Measurements from ENCODE around the gene ELP5.

The ELP5 gene

DNA sequence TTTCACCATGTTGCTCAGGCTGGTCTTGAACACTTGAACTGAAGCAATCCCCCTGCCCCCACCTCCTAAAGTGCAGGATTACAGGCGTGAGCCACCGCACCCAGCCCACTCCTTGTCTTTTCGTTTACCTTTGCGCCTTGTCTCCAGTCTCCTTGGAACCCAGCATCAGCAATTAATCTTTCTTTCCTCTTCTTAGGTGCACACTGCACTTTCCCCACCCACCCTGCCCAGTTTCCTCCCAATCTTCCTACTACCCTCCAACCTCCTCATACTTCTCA, 11.7 kb downstream of the ELP5 start:
- TF ChIP-seq, protein P1, sequence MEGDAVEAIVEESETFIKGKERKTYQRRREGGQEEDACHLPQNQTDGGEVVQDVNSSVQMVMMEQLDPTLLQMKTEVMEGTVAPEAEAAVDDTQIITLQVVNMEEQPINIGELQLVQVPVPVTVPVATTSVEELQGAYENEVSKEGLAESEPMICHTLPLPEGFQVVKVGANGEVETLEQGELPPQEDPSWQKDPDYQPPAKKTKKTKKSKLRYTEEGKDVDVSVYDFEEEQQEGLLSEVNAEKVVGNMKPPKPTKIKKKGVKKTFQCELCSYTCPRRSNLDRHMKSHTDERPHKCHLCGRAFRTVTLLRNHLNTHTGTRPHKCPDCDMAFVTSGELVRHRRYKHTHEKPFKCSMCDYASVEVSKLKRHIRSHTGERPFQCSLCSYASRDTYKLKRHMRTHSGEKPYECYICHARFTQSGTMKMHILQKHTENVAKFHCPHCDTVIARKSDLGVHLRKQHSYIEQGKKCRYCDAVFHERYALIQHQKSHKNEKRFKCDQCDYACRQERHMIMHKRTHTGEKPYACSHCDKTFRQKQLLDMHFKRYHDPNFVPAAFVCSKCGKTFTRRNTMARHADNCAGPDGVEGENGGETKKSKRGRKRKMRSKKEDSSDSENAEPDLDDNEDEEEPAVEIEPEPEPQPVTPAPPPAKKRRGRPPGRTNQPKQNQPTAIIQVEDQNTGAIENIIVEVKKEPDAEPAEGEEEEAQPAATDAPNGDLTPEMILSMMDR (IDR thresholded peaks at IDR 0.05), result no peak
- TF ChIP-seq ZFX (IDR thresholded peaks at IDR 0.05; ENCODE audit: borderline replicate concordance), result no peak
- peak overlapping the region; percentile 99 for H3K27ac ChIP-seq

DNA sequence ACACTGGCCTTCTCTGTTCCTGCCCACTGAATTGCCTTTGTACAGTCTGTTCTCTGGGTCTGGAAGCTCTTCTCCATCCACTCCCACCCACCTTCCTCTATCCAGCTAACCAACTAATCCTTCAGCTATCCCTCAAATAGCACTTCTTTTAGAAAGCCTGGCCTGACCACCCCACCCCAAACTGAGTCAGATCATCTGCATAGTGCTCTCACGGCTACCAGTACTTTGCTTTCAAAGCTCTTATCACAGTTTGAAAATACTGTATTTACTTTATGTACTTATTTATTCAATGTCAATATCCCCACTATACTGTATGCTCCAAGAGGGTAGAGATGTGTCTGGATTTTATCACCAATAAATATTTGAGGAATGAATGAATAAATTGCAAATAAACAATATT, 14.8 kb downstream of the ELP5 start:
- no peak for TF ChIP-seq ZFX (IDR thresholded peaks at IDR 0.05; ENCODE audit: borderline replicate concordance)
- TF ChIP-seq, protein P1 (IDR thresholded peaks at IDR 0.05), result no peak
- peak overlapping the region; percentile 61 for H3K27ac ChIP-seq

DNA sequence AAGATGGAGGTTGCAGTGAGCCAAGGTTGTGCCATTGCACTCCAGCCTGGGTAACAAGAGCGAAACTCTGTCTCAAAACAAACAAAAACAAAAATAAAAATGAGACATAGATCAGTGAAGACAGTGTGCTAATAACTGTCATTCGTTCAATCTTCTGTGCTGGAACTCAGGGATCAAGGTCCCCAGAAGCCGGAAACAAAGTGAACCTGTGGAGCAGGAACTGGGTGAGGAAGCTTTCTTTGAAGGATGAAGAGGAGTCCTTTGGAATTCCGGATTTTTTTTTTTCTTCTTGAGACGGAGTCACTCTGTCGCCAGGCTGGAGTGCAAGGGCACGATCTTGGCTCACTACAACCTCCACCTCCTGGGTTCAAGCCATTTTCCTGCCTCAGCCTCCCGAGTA, 27.4 kb downstream of the ELP5 start:
- TF ChIP-seq, protein P1 (IDR thresholded peaks at IDR 0.05), result no peak
- TF ChIP-seq ZFX (IDR thresholded peaks at IDR 0.05; ENCODE audit: borderline replicate concordance), result no peak
- no peak overlapping the region; the same call in 1 of the 2 replicates for H3K27ac ChIP-seq

DNA sequence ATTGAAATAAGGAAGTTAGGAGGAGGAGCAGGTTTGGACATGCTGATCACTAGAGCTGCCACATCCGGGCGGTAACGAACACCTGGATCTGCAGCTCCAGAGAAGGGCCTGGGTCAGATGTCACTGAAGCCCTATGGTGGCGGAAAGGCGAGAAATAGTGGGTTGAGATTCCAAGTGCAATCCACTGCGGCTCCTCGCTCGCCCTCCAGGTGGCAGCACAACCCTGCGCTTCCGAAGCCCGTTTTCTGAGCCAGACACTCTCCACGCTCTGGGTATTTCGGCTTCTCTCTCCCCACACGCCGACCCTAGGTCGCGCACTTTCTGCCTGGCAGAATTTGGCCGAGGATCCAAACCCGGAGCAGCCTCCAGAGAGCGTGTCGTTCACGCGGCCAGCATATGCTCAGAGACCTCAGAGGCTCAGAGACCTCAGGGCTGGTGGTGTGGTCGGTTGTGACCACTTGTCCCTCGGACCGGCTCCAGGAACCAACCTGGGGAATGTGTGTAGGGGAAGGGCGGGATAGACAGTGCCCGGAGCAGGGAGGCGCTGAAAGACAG, 28.6 kb downstream of the ELP5 start:
- no peak for TF ChIP-seq ZFX (IDR thresholded peaks at IDR 0.05; ENCODE audit: borderline replicate concordance)
- TF ChIP-seq, protein P1 (IDR thresholded peaks at IDR 0.05), result peak; percentile 86
- peak overlapping the region; percentile 69 for H3K27ac ChIP-seq

DNA sequence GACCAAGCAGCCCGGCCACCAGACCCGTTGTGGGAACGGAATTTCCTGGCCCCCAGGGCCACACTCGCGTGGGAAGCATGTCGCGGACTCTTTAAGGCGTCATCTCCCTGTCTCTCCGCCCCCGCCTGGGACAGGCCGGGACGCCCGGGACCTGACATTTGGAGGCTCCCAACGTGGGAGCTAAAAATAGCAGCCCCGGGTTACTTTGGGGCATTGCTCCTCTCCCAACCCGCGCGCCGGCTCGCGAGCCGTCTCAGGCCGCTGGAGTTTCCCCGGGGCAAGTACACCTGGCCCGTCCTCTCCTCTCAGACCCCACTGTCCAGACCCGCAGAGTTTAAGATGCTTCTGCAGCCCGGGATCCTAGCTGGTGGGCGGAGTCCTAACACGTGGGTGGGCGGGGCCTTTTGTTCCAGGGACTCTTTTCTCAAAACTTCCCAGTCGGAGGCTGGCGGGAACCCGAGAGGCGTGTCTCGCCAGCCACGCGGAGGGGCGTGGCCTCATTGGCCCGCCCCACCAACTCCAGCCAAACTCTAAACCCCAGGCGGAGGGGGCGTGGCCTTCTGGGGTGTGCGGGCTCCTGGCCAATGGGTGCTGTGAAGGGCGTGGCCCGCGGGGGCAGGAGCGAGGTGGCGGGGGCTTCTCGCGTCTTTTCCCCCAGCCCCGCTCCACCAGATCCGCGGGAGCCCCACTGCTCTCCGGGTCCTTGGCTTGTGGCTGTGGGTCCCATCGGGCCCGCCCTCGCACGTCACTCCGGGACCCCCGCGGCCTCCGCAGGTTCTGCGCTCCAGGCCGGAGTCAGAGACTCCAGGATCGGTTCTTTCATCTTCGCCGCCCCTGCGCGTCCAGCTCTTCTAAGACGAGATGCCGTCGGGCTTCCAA, 29.3 kb downstream of the ELP5 start, which contains the start of gene SLC2A4:
Gene SLC2A4, plus strand, starts transcription at position 645 of the 879 bp plus-strand sequence. Its CDS starts 217 bp downstream, at position 862.
- TF ChIP-seq ZFX (IDR thresholded peaks at IDR 0.05; ENCODE audit: borderline replicate concordance), result no peak
- TF ChIP-seq, protein P1 (IDR thresholded peaks at IDR 0.05), result no peak
- peak within 1 kb of the TSS; percentile 69 for H3K27ac ChIP-seq

DNA sequence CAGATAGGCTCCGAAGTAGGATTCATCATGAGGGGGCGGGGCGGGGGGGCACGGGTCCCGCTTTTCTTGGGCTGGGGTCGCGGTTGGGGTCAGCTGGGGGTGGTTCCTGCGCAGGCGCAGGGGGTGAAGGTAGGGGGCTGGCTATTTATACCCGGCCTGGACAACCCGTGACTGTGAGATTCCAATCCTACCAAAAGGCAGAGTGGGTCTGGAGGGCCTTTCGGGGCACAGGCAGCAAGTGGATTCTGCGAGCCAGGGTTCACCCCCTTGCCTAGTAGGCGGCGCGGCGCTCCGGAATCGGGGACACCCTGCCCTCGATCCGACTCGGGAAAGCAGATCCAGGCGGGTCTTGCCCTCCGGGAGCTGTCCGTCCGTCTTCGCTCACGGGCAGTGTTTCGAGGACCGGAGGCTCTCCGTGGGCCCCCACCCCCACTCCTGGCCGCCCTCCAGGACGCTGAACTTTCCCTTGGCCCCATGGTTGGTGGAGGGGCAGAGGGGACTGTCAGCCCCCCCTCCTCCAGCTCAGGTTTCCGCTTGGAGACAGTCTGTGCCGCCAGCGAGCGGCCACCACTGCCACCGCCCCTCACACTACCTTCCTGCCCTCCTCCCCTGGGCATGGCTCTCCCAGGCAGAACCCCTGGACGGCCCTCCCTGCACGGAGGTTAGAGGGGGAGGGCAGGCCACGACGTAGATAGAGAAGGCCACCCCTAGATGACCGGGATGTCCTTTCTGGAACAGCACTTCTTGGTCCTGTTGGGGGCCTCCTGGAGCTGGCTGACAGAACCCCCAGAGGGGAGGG, 30.1 kb downstream of the ELP5 start:
- no peak overlapping the region for H3K27ac ChIP-seq

More for the DNA sequence above, 30.1 kb downstream of the ELP5 start:
- TF ChIP-seq, protein P1 (IDR thresholded peaks at IDR 0.05), result no peak
- TF ChIP-seq ZFX (IDR thresholded peaks at IDR 0.05; ENCODE audit: borderline replicate concordance), result no peak

All from 22Rv1 (cell line).